HG03175 (cell line): ENCODE results near the gene RCOR1.
"Not testable (repeated sequence)": the region's sequence is repeated elsewhere in the genome, so short reads cannot be mapped to it uniquely, and the experiment has no call there.

Experiments
- ATAC-seq: cut with Tn5 transposase; IDR thresholded peaks from one replicate; pipeline ENCODE4 v1.9.1; 2021; ENCODE audit warnings: mild to moderate bottlenecking, moderate library complexity; ENCODE audit not compliant: unreplicated experiment

RCOR1 gene

DNA sequence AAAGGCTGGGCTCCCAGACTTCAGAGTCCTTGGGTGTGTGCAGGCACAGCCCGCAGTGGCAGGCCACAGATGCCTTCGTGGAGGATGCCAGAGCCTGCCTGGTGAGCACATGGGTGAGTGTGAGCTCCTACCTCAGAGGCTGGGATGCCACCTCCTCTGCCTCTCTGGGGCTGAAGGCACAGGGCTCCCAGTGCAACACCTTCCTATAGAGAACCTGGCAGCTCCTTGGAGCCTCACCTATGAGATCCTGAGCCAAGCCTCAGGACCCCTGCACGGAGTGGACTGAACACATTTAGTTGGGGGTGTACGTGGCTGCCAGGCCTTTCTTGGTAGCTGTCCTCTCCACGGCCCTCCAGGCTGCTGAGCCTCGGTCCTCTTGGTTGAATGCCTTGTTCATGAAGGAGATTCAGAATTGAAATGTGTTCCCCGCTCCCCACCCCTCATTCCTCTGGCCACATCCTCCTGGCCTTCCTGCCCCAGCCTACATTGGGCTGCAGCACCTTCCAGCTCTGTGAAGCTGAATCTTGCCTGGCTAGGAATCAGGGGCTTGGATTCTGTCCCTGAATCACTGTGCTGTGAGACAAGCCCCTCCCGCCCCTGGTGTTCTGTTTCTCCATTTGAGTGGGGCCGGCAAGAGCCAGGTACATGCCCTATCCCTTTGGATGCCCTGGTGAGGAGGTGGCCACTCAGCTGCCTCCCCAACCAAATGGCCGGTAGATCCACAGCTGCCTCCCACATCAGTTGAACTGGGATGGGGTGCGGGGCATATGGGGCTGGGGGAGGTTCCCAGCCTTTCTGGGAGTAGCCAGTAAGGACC lies 146.1 kb downstream of the RCOR1 start:
- no peak for ATAC-seq

DNA sequence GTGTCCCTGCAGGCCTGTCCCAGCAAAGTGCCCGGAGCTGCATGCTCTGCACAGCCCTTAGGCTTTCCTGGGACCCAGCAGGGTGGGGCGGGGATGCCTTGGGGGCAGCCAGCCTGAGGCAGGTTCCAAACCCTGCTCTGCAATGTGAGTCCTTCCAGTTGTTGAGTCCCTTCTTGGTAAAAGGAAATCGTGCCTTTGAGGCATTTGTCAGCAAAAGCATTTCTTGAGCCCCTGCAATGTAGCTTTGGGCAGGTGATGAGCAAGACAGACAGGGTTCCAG lies 146.7 kb downstream of the RCOR1 start:
- no peak for ATAC-seq

DNA sequence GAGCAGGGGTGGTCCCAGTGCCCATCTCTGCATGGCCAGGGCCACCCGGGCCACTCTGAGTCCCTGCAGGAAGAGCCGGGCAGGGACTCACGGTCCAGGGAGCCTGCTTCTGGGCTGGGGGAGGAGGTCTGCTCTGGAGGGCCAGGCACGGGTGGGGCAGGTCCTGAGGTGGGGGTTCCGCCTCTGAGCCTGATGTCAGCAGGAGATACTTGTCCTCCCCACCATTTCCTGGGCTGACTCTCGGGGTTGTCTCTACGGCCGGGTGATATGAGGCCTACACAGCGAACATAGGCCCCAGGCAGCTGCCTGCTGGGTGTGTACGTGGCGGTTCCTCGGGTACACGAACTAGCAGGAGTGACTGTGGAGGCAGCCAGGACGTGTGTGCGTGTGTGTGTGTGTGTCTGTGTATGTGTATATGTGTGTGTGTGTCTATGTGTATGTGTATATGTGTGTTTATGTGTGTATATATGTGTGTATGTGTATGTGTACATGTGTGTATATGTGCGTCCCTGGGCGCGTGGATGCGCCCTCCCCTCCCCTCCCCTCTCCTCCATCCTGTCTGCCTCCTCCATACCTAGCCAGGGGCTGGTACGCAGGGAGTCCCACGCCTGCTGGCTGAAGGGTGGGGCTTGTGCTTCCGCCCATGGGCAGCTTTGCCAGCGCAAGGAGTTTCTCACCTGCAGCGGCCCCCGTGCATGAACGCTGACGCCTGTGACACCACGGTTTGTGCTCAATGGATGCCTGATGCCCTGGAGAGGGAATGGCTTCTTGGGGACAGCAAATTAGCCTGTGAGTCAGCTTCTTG lies 154.4 kb downstream of the RCOR1 start:
- no peak for ATAC-seq

DNA sequence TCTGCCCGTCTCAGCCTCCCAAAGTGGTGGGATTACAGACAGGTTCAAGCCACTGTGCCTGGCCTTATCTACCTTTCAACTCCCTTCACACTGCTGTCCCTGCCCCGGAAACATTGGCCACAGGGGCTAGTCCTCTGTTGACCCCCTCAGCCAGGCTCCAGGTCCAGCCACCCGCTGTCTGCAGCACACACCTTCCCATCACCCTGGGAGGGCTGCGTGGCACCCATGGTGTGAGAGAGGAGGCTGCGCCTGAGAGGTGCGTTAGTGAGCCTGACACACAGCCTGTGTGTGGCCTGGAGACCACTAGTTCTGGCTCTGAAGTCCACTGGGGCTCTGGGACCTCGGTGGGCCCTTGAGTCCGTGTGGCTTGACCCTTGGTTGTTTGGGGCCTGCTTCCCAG lies 156.4 kb downstream of the RCOR1 start:
- no peak for ATAC-seq

DNA sequence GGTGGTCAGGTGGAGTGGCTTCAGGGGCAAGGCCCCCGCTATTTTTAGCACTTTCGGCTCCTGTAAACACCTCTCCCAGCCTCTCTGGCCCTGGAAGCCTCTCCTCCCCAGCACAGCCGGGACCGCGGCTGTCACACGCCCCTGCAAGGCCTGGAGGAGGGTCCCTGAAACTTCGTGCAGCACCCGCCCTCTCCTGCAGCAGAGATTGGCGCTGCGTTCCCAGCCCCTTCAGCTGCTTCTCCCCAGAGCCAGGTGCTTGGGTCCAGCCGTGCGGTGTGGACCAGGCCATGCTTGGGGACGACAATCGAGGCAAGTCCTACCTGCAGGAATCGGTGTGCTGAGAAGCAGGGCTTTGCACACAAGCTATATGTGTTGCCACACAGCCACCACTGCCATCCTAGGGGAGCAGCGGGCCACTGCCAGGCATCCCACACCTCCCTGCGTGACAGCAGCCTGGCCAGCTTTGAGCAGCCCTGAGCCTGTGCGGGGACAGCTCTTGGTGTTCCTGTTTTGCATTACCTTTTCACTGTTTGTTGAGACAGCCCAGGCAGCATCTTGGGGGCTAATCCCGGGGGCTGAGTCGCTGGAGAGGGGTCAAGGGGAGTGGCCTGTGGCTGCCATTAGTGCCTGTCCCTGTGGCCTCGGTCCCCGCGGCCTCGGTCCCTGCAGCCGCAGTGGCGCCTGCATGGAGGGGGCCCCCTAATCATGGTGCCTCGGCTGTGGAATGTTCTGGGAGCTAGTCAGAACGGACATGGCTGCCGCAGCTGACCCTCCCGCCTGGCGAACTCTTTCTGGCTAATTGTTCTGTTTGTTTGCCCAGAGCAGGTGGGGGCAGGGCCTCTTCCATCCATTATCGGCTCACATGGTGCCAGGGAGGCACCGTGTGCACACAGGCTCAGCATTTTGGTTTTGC lies 157.2 kb downstream of the RCOR1 start:
- no peak for ATAC-seq

DNA sequence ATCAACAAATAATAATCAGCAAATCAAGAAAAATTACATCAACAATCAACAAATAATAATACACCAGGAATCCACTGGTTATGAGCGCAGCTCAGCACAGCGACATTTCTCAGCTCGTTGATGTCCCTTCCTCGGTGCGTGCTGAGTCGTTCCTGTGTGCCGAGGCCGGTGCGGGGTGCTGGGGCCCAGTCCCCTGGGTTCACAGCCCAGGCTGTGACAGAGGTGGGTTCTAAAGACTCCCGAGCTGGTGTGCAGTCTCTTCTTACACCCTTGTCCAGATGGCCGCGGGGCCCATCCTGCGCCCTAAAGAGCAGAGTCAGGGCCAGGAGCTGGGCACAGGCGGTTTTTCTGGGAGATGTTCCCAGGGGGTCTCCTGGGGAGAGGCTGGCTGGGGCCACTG lies 157.9 kb downstream of the RCOR1 start:
- no peak for ATAC-seq

DNA sequence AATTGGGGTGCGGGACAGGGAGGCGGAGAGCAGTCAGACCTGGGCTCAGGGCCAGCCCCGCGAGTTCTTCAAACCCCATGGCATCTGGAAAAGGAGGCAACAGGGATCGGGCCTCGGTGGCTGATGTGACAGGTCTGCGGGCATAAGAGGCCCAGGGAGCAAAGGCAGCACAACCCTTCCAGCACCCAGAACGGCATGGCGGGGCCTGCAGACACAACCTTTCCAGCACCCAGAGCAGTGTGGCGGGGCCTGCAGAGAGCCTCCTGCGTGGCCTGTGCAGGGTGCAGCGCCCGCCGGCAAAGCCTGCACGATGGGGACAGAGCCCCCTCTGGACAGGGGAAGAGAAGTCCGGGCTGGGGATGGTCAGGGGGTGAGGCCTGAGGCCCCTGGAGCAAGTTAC lies 158.6 kb downstream of the RCOR1 start:
- ATAC-seq = no peak

DNA sequence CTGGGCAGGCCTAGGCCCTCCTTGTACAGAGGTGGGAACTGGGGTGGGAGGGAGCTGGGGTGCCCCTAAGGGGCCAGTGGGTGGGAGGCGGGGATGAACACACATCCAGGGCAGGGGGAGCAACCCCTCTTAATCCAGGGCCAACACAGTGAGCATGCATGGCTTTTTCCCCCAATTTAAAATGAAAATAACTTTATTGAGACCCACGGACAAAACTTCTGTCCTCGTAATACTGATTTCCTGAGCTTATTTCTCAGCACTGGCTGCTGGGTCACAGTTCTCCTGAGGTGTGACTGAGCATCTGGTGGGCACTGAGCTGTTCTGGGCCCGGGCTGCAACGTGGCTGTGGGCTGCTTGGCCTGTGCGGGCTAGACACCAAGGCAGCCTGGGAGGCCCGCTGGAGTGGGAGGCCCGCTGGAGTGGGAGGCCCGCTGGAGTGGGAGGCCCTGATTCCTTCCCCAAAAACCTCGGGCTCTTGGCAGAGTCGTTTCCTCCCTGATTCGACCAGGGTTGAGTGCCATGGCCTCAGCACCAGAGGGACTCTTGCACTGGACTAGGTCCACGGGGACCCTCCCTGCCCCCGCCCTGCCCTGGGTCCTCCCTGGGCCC lies 159.9 kb downstream of the RCOR1 start:
- no peak for ATAC-seq

DNA sequence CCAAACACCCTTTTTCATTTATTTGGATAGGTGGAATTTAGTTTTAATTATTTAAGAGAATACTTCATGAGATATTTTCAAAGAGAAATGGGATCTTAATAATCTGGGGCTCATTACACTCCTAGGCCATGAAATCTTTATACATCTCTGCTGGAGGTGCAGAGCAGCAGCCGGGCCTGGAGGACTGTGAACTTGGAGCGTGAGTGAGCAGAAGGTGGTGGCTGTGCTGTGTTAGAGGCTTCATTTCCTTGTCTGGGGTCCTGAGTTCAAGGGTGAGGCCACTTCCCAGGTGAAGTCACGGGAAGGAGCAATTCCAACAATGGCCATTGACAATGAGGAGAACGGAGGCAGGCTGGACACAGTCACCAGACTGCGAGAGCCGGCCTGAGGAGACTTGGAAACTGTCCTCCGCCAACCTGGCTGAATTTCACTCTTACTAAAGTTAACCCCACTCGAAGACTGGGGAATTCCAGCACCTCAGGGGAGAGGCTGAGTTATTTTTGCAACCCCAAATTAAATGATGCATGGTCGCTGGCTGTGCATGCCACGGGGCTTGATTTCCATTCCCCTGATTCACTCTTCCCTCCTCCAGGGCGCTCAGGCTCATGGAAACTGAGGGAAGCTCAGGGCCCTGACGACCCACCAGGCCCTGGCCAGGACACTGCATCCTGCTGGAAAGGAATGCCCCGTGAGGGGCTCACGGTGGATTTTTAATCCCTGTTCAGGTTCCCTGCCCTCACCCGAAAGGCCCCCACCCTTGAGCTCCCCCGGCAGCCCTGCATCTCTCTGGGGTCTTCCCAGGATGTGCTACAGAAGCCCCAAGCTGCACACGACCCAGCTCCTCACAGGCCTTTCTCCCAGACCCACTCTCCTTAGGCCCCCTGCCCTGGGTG lies 162.2 kb downstream of the RCOR1 start:
- no peak for ATAC-seq

DNA sequence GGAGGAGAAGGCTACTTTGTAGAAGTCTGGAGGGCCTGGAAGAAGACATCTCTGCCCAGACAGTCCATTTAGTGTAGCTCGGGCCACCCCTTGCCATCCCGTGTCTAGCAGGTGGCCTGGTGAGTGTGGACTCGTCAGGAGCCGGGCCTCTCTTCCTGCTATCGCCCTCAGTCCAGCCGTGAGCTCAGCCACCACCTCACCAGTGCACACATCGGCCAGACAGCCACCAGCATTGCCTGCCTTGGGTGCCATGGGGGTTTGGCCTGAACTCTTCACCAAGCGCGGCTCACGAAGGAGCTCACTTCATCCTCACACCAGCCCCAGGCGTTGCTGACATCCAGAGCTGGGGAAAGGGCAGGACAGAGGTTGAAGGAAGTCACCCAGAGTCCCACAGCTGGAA lies 165.2 kb downstream of the RCOR1 start:
- no peak for ATAC-seq

DNA sequence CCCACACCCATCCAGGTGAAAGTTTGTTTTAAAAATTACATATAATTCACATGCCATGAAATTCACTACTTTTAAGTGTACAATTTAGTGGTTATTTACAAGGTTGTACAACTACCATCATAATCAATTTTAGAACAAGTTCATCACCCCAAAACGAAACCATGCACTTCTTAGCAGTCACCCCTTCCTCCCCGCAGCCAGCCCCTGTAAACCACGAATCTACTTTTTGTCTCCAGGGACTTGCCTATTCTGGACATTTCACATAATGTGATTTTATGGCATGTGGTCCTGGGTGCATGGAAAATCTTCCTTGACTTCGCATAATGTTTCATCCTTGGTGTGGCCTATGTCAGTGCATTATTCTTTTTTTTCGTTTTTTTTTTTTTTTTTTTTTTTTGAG lies 165.6 kb downstream of the RCOR1 start:
- ATAC-seq = no peak

DNA sequence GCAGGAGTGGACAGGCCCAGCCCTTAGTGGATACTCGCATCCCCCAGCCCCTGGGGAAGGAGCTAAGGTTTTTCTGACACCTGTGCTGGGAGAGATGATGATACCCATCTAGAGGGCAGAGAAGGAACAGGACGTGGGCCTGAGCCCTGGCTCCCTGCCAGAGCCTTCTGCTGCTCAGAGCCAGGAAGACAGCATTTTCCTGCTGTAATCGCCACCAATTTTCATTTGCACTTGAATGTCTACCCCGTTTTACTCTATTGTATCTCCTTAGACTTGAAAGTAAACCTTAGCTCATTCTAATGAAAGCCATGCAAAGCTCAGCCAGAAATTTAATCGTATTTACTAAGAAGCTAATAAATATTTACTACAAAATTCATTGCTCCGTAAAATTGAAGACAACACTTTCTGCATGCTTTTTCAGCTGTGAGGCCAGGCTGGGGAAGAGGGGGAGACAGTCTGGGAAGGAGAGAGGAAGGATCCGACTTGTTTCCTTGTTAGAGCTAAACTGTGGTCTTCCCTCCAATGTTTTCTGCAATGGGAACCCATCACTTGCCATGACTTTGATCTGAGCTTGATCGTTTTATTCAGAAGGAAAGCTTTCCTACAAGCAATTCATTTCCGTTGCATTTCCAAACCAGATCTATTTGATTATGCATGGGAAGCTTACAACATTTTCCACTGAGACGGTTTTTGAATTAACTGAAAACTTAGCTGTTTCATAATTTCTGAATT lies 167.2 kb downstream of the RCOR1 start:
- ATAC-seq = no peak

DNA sequence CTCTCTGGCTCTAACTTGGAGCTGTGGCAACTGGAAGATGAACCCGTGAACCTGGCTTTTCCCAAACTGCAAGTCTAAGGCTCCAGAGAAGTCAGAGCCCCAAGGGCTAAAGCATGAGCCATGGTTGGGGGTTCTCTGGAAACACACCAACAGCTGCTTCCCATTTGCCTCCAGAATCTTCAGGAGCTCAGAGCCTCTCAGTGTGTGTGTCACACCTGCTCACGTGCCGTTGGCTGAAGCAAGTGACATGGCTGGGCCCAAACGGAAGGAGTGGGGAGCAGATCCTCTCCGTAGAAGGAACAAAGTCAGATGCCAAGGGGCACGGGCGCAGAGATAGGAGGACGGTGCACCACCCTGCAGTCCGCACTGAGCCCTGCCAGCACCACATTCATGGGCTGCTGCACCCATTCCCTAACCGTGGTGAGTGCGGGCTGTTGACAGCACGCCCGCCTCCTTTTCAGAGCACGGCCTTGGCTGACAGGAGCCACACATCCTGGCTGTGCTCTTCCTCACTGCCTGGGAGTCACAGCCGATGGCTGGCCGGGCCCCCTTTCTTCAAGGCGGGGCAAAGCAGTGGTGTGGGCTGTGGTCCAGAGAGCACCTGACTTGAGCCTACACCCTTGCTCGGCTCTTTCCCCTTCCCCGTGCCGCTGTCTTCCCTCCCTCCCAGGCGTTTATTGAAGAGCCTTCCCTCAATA lies 168.2 kb downstream of the RCOR1 start:
- ATAC-seq = no peak

DNA sequence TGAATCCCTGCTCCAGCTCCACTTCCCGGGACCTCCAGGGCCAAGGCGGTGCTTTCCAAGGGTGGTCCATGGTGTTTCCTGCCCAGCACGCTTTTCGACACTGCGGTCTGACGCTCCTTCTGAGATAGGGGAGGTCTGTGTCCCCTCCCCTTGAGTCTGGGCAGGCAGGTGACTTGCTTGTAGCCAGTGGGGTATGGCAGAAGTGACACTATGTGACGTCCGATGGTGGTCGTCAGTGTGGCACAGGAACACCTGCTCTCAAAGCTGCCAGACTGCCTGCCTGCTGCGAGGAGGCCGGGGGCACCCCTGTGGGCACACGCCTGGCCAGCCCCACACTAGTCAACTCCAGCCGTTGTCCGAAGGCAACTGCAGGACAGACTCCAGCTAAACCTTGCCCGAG lies 168.8 kb downstream of the RCOR1 start:
- no peak for ATAC-seq

DNA sequence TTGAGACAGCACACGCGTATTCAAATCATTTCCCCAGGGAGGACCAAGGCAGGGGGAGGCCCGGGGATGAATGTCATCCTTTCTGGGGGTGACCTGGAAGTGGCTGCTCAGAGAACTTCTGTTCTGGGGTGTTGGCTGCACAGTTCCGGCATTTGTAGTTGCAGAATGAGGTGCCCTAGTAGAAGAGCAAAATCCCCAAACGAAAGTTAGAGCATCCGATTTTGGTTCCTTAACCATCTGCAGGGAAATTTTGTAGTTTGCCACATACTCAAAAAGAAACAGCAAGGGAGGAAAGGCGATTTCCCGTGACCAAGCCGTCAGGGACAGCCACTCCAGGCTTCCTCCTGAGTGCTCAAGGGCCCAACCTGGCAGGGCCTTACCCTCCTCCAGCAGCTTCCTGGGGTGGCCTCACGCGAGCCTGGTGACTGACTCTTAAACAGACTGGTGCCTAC lies 171.8 kb downstream of the RCOR1 start:
- ATAC-seq = peak; percentile 52

DNA sequence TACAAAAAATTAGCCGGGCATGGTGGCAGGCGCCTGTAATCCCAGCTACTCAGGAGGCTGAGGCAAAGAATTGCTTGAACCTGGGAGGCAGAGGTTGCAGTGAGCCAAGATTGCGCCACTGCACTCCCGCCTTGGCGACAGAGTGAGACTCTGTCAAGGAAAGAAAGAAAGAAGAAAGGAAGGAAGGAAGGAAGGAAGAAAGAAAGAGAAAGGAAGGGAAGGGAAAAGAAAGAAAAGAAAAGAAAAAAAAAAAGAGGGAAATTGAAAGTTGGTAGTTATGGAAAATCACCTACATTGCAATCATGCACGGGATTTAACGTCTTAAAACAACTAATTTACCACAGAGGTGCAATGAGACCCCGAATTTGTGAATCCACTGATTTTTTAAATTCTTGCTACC lies 173.3 kb downstream of the RCOR1 start:
- not testable (repeated sequence) for ATAC-seq

DNA sequence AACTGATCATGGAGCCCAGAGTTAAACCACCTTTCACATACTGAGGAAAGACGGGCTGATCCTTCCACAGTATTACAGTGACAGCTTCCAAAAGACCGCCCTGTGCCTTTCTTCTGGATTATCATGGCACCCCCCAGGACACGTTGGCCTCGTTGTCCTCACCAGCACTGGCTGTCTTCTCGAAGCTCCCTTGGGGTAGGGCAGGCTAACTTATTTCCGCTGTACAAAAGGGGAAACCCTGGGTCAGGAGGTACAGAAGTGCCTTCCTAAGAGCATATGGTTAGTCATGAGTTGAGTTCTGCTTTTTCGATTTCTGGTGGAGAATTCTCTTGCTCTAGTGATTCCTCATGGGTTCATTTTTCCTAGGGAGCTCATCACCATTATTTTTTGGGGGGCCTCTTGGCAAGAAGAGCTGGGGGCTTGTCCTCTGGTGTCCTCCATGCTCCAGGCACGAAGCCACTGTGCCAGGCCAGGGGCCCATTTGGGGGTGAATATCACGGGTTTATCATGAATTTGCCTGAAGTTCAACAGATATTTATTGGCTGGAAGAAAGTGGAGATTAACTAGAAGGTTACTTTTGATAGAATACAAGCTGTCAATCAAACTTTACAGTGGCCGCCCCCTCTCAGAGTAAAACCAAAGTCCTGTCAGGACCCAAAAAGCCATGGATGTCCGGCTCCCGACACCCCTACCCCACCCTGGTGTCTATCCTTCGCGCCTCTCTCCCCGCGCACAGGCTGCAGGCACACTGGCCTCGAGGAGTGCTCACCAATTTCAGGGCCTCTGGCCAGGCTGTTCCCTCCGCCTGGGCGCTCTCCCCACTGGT lies 176.0 kb downstream of the RCOR1 start:
- peak; percentile 66 for ATAC-seq

DNA sequence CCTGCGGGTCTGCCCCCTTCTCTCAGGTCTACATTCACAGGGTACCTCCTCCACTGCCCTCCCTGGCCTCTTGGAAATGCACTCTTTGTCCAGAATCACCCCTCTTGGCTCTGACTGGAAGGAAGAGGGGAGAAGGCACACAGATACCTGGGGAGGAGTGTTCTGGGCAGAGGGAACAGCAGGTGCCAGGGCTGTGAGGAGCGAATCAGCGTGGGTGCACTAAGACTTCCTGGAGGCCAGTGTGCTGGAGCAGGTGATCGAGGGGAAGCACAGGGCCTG lies 176.5 kb downstream of the RCOR1 start:
- ATAC-seq = no peak
